Measurements from ENCODE around the gene MITF. TPM values are rescaled to one million over a fixed set of nuclear protein-coding genes. Genes with fewer than 3 reads are reported as not detected.

Gene MITF
- polyA plus RNA-seq, 1 of the 3 experiments (the other 2 are of a cell fraction): 1.7 TPM

DNA sequence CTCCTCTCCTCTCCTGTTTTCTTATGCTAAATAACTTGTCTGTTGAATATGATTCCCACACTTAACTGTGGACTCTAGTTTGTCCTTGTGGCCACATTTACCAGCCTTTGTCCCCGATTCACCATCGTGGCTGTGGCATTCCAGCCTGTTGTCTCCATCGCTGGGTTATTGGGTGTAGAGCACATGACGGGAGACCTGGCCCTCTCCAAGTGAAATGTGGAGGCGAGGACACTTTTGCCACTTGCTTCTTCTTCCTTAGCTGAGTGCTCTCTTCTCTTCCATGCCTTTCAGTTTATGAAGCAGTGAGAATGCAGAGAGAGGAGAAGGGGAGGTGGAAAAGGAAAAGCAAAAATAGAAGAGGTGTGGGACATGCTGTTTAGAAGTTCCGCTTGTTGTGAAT, 198.8 kb downstream of the MITF start:
- DNase-seq: no peak
- no peak overlapping the region for H3K9ac ChIP-seq
- H3K9me3 ChIP-seq: no peaks in the 10 kb centered on the region
- no peaks in the 10 kb centered on the region for H3K36me3 ChIP-seq (replicated peaks in 1 of 2; ENCODE audit: control insufficient read depth in 1 of 2, insufficient read depth in 2 of 2, low read length in 1 of 2)
- no peak overlapping the region for H2AFZ ChIP-seq (ENCODE audit: low read depth)
- H3K4me1 ChIP-seq (ENCODE audit: control insufficient read depth in 1 of 2, insufficient read depth in 2 of 2, low read depth in 1 of 2, low read length in 1 of 2): no peaks in the 10 kb centered on the region
- TF ChIP-seq MEF2A (IDR thresholded peaks at IDR 0.05; ENCODE audit: borderline replicate concordance, low read depth) (no peak), RFX5 (IDR thresholded peaks at IDR 0.05; ENCODE audit: low read length) (no peak), RXRA (IDR thresholded peaks at IDR 0.05; ENCODE audit: borderline replicate concordance, low read depth) (no peak), NRF1 (IDR thresholded peaks at IDR 0.05; ENCODE audit: low read depth, low read length) (no peak), RAD21 (IDR thresholded peaks at IDR 0.05; ENCODE audit: low read length) (no peak), TCF12 (IDR thresholded peaks at IDR 0.05) (no peak), EZH2phosphoT487 (IDR thresholded peaks at IDR 0.05; ENCODE audit: borderline replicate concordance, low read depth) (no peak), CTCF (IDR thresholded peaks at IDR 0.05) (no peak), FOXM1 (IDR thresholded peaks at IDR 0.05; ENCODE audit: low read depth) (no peak), FOXJ3 (CRISPR knock-in tag; IDR thresholded peaks at IDR 0.05) (no peak), FOSL2 (IDR thresholded peaks at IDR 0.05; ENCODE audit: borderline replicate concordance, low read depth) (no peak), SIN3A (IDR thresholded peaks at IDR 0.05; ENCODE audit: borderline replicate concordance, low read depth, low read length) (no peak), CHD2 (IDR thresholded peaks at IDR 0.05; ENCODE audit: low read length, partially characterized antibody) (no peak)
- TF ChIP-seq, protein P1, sequence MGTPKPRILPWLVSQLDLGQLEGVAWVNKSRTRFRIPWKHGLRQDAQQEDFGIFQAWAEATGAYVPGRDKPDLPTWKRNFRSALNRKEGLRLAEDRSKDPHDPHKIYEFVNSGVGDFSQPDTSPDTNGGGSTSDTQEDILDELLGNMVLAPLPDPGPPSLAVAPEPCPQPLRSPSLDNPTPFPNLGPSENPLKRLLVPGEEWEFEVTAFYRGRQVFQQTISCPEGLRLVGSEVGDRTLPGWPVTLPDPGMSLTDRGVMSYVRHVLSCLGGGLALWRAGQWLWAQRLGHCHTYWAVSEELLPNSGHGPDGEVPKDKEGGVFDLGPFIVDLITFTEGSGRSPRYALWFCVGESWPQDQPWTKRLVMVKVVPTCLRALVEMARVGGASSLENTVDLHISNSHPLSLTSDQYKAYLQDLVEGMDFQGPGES (IDR thresholded peaks at IDR 0.05; ENCODE audit: low read depth, low read length): no peak
- TF ChIP-seq, protein P2, sequence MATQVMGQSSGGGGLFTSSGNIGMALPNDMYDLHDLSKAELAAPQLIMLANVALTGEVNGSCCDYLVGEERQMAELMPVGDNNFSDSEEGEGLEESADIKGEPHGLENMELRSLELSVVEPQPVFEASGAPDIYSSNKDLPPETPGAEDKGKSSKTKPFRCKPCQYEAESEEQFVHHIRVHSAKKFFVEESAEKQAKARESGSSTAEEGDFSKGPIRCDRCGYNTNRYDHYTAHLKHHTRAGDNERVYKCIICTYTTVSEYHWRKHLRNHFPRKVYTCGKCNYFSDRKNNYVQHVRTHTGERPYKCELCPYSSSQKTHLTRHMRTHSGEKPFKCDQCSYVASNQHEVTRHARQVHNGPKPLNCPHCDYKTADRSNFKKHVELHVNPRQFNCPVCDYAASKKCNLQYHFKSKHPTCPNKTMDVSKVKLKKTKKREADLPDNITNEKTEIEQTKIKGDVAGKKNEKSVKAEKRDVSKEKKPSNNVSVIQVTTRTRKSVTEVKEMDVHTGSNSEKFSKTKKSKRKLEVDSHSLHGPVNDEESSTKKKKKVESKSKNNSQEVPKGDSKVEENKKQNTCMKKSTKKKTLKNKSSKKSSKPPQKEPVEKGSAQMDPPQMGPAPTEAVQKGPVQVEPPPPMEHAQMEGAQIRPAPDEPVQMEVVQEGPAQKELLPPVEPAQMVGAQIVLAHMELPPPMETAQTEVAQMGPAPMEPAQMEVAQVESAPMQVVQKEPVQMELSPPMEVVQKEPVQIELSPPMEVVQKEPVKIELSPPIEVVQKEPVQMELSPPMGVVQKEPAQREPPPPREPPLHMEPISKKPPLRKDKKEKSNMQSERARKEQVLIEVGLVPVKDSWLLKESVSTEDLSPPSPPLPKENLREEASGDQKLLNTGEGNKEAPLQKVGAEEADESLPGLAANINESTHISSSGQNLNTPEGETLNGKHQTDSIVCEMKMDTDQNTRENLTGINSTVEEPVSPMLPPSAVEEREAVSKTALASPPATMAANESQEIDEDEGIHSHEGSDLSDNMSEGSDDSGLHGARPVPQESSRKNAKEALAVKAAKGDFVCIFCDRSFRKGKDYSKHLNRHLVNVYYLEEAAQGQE (IDR thresholded peaks at IDR 0.05; ENCODE audit: low read depth, low read length): no peak
- H4K20me1 ChIP-seq (ENCODE audit: insufficient read depth): no peaks in the 10 kb centered on the region
- no peaks in the 10 kb centered on the region for H3K27me3 ChIP-seq (ENCODE audit: insufficient read depth)
- no peaks in the 10 kb centered on the region for H3K79me2 ChIP-seq (ENCODE audit: insufficient read depth)
- CTCF ChIA-PET: interaction anchor here (1.1 to 1.3 kb wide), 4 partner anchors 9 to 247 kb away, joined by 3 to 5 read pairs (median 4); no protein-coding TSS in a partner anchor
- H3K27ac ChIP-seq (ENCODE audit: low read depth in 2 of 2, low read length in 1 of 2): no peak overlapping the region
- no peak overlapping the region for H3K4me3 ChIP-seq (ENCODE audit: low read depth in 2 of 2, low read length in 1 of 2)
- 98% methylated on average over 6 of the region's 6 CpGs for WGBS (ENCODE audit: low lambda C conversion rate)
- no peaks in the 10 kb centered on the region for H3K9me2 ChIP-seq
- no peak overlapping the region for H3K4me2 ChIP-seq
- H3F3A ChIP-seq (replicated peaks; ENCODE audit: insufficient read depth): no peaks in the 10 kb centered on the region
- POLR2A ChIA-PET: no interaction called here
